ENCODE results near the gene PPP2R3A. TPM values are rescaled to one million over a fixed set of nuclear protein-coding genes. Genes with fewer than 3 reads are reported as not detected.
A peak's percentile ranks its signal among the peaks of the same experiment; 100 is the strongest.

Gene PPP2R3A
- total and polyA plus RNA-seq, 2 of the 4 experiments (the other 2 are of a cell fraction): 11.3 to 37.3 TPM

DNA sequence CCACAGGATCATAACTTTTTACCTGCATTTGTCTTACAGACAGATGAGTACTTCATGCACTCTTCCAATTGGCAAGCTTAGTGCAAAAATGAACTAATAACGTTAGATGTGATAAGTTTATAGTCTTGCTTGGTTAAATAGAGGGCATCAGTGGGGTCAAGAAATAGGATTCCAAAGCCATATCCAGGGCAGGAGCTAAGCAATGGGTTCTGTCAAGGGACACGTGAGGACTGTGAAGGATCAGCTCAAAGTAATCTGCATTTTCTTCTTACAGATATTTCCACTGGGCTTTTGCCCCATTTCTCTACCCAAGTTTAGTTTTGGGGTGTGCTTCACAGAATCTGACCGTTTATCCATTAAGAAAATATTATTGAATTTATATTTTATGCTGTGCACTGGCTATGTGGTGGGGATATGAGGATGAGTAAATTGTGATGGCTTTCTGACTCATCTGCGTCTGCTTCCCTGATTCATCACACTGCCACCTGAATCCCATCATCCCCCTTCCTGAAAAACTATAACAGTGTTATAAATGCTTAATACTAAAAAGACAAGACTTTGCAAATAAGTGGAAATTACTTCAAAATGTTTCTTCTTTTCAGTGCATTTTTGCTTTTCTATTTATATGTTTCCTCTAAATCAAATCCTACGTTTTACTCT, 17.5 kb downstream of the PPP2R3A start:
- H3K27ac ChIP-seq (ENCODE audit: insufficient read depth, low read length): no peak overlapping the region; the same call in 1 of the 2 replicates

More for the DNA sequence above, 17.5 kb downstream of the PPP2R3A start:
- no peak overlapping the region for H2AK9ac ChIP-seq (replicated peaks; ENCODE audit: low read depth, low read length, poor library complexity)
- H3K9me1 ChIP-seq (ENCODE audit: insufficient read depth, low read length): peaks cover 13% of the 10 kb centered on the region
- H3K27me3 ChIP-seq (ENCODE audit: control insufficient read depth, insufficient read depth, low read length): no peaks in the 10 kb centered on the region
- peak overlapping the region; percentile 45 for H2BK120ac ChIP-seq (ENCODE audit: low read depth, low read length)
- H3K4ac ChIP-seq (ENCODE audit: low read depth, low read length): peak overlapping the region; percentile 54
- H3K9ac ChIP-seq (ENCODE audit: low read depth, low read length): no peak overlapping the region
- H4K91ac ChIP-seq (ENCODE audit: insufficient read depth, low read depth, low read length): peak overlapping the region; percentile 26; the same call in 1 of the 2 replicates
- no CpG with 5 or more reads among the region's 5 CpGs for WGBS, 2 experiments (ENCODE audit: extremely low coverage in 2 of 2, insufficient read length in 1 of 2)
- intact Hi-C loops (cut with micrococcal nuclease): no loop called here
- no peak overlapping the region for H2BK15ac ChIP-seq (ENCODE audit: low read depth, low read length)
- peak overlapping the region; percentile 15; the same call in 1 of the 2 replicates for H3K56ac ChIP-seq (ENCODE audit: extremely low read depth, insufficient read depth, low read length)
- dilution Hi-C loops (cut with HindIII; ENCODE audit: low sequenced_read_pairs, unreplicated experiment): no loop called here
- H2AK5ac ChIP-seq (ENCODE audit: low read depth, low read length): peak overlapping the region; percentile 18; the same call in 1 of the 2 replicates
- H3K4me3 ChIP-seq (ENCODE audit: insufficient read depth, low read depth, low read length): no peak overlapping the region
- H3K23ac ChIP-seq (ENCODE audit: low read depth, low read length): no peak overlapping the region
- peak overlapping the region; percentile 63; the same call in 1 of the 2 replicates for H3K4me2 ChIP-seq (ENCODE audit: low read depth, low read length)
- peak overlapping the region in 1 of 2 experiments; percentile 25; a peak in 2 of 4 replicates for H4K8ac ChIP-seq (ENCODE audit: low read depth in 2 of 2, low read length in 2 of 2)
- POLR2A ChIA-PET (ENCODE audit: unreplicated experiment): no interaction called here
- peaks cover 29 to 79% of the 10 kb centered on the region in 2 experiments for H3K79me1 ChIP-seq (ENCODE audit: low read depth in 1 of 2, low read length in 2 of 2)
- H2BK5ac ChIP-seq (ENCODE audit: low read depth, low read length, poor library complexity, severe bottlenecking): peak overlapping the region; percentile 63
- peak overlapping the region; percentile 40; the same call in 1 of the 2 replicates for H3K18ac ChIP-seq (ENCODE audit: low read depth, low read length)
- ATAC-seq (ENCODE audit: low read depth) (peak; percentile 75), DNase-seq (peak; percentile 83)
- H4K5ac ChIP-seq (ENCODE audit: low read depth, low read length): no peak overlapping the region; the same call in 1 of the 2 replicates
- peak overlapping the region; percentile 11; the same call in 1 of the 2 replicates for H3K14ac ChIP-seq (replicated peaks; ENCODE audit: low read depth, low read length)
- TF ChIP-seq FOS (IDR thresholded peaks at IDR 0.05; ENCODE audit: low read depth, low read length) (peak; percentile 78), NFE2L2 (IDR thresholded peaks at IDR 0.05; ENCODE audit: low read depth, low read length) (no peak), MAFK (IDR thresholded peaks at IDR 0.05; ENCODE audit: low read depth, low read length) (0 out of 2 replicates have a peak, but pooled peaks have one; percentile 3), RAD21 (IDR thresholded peaks at IDR 0.05; ENCODE audit: low read length) (no peak), RFX5 (IDR thresholded peaks at IDR 0.05; ENCODE audit: low read depth, low read length) (no peak), MAZ (IDR thresholded peaks at IDR 0.05; ENCODE audit: borderline replicate concordance, low read depth, low read length) (no peak), POLR2A (IDR thresholded peaks at IDR 0.05; ENCODE audit: low read depth, low read length) (no peak), RCOR1 (IDR thresholded peaks at IDR 0.05; ENCODE audit: insufficient replicate concordance, low read length) (no peak), SMC3 (IDR thresholded peaks at IDR 0.05; ENCODE audit: low read depth, low read length) (no peak), BHLHE40 (IDR thresholded peaks at IDR 0.05; ENCODE audit: low read depth, low read length) (peak; percentile 23; the same call in 1 of the 2 replicates)
- CTCF ChIA-PET: no interaction called here
- H3K36me3 ChIP-seq (ENCODE audit: control insufficient read depth, insufficient read depth, low read length): no peaks in the 10 kb centered on the region
- no peak overlapping the region for H2AFZ ChIP-seq (replicated peaks; ENCODE audit: low read length, poor library complexity)
- peaks cover 8% of the 10 kb centered on the region; the same call in 1 of the 2 replicates for H4K20me1 ChIP-seq (ENCODE audit: insufficient read depth, low read length)
- no peaks in the 10 kb centered on the region for H3K9me3 ChIP-seq (ENCODE audit: control insufficient read depth, insufficient read depth, low read length)
- in situ Hi-C loops (cut with MboI; ENCODE audit: low sequenced_read_pairs): no loop called here
- peaks cover 8% of the 10 kb centered on the region for H3K4me1 ChIP-seq (ENCODE audit: control insufficient read depth, insufficient read depth, low read length)
- H2BK20ac ChIP-seq (ENCODE audit: low read depth, low read length): peak overlapping the region; percentile 4
- BruUV-seq (replicated peaks): no TSS peak
